Activated CD8-positive, alpha-beta memory T cell treated with anti-CD3 and anti-CD28 coated beads, Interleukin-2, amount 50 U/mL, for 1 hour (primary cell): ENCODE results near the gene DDAH2.
A peak's percentile ranks its signal among the peaks of the same experiment; 100 is the strongest.

Experiments used
- DNase-seq: peaks from one replicate; pipeline ENCODE4 v3.0.0-alpha.2; 2020; ENCODE audit errors: extremely low read depth

DDAH2 gene

GRCh38 chr6:31730631-31731086 lies 1.6 kb upstream of the DDAH2 start:
- DNase-seq: no peak

DNA sequence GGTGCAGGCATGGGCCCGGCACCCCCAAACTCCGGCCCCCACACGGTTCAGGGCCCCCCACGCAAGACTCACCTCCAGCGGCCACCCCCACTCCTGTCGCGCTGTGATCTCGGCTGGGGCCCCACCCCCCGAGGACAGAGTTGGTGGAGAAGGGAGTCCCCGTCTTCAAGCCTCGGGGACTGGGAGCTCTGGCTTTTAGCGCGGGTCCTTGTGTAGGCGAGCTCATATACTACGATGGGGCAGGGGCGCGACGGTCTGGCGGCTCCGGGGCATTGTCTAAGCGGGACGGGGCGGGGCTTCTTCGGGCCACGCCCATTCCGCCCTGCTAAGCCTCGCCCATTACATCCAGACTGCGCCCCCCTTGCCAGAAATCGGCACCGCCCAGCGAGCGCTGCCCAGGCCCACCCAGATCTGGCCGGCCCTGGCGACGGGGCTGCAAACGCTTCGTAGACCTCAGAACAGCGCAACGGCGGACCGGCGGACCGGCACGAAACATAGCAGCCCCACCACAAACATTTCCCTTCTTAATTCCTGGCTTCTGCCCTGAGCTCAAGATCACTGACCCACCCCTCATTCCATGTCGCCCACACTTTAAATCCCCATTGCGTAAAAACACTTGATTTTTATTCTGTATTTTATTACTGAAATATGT lies 1.0 kb upstream of the DDAH2 start:
- no peak for DNase-seq

GRCh38 chr6:31729515-31729978 lies 448 bp upstream of the DDAH2 start:
- peak; percentile 60 for DNase-seq

DNA sequence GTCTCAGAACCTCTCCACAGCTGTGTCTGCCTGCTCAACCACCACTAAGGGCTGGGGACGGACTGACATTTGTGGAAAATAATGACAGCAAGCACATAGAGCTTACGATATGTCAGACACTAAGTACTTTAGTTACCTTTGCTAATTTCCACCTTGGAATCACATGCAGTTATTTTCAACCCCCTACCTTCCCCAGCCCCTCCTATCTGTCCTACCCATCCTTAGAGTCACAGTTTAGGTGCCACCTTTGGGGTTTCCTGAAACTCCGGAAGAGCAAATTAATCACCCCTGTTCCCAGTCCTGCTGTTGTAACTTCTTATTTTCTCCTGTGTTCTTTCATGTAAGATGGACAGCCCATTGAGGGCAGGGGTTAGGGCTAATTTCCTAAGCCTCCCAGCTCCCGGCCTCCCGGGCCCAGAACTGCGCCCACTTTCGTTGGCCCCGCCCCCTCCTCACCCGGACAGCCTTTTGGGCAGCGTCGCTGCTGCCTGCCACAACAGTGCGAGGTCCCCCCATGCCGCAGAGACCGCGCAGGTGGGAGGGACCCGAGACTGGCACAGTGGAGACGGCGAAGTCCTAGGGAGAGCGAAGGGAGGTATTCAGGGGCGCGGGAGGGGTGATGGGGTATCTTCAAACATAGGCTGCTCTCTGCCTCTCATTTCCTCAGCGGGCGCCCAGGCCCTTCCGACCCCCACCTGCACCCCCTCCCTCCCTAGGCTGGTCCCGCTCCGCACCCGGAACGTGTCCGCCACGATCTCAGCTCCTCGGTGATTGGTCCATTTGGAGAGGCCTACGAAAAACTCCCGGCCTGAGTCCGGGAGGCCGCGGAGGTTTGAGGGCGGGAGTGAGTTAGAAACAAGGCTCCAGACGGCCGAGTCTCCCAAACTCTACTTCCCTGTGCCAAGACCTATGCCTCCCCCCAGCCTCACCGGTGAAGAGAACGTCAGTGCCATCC lies 1.1 kb downstream of the DDAH2 start:
- DNase-seq: no peak

DNA sequence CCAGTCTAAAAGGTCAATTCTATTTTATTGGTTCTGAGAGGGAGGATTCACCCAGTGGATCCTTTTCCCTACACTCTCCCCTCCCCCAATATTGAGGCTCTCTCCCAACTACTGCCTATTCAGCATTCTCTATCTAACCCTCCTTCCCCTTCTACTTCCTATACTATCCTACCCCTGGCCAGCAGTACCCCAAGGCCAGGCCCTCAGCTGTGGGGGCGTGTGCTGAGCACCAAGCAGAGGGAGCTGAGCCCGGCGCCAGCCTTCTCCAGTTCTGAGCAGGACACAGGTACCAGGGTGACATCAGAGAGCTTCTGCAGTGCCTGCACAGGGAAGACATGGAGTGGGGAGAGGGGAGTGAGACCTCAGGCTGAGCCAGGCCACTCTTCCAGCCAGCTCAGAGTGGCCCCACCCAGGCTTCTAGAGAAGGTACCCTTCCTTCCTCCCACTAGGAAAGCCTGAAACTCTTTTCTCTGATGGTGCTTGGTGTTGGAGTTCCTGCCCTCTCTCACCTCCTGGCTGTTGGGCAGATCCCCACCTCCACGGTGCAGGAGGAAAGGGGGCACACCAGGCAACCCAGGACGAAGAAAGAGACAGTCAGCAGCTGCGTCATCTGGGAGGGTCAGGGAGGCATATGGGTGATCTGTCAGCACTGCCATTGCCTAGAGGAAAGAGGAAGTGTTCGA lies 1.9 kb downstream of the DDAH2 start:
- DNase-seq: no peak

DNA sequence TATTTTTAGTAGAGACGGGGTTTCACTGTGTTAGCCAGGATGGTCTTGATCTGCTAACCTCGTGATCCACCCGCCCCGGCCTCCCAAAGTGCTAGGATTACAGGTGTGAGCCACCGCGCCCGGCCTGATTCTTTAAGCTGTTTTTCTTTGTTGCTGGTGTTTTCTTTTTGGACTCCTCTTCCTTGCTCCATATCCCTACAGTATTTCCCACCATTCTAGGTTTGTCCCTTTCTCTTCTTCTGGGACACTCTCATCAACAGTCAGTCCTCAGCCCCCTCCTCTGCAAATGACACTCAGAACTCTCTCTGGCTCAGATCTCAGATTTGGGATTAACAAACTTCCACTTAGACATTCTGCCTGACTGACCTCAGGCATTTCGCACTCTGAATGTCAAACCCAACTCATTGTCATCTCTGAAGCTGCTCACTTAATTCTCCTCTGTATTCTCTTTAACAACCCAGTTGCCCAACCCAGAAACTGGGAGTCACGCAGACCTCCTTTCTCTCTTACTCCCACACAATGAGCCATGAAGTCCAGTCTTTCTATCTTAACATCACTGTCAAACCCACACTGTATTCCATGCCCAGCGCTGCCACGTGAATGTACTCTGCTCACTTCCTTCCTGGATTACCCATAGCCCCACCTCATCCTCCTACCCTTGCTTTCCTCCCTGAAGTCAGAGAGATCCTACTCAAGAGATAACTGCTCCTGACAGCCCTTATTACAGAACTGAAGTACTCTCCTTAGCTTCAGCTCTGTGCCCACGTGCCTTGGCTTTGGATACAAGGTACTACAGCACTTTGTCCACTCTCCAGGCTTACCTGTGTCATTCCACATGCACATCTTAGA lies 3.4 kb downstream of the DDAH2 start:
- DNase-seq: no peak

- no peak for DNase-seq
These were observed 5.0 kb downstream of the DDAH2 start for GRCh38 chr6:31723980-31724691.

- no peak for DNase-seq
These were observed 5.7 kb downstream of the DDAH2 start, which contains the start of gene MPIG6B for GRCh38 chr6:31723245-31723979. Gene MPIG6B, plus strand, starts transcription at chr6:31723373. Its CDS starts 11 bp downstream, at chr6:31723384.

GRCh38 chr6:31722173-31722572 lies 6.9 kb downstream of the DDAH2 start:
- no peak for DNase-seq

DNA sequence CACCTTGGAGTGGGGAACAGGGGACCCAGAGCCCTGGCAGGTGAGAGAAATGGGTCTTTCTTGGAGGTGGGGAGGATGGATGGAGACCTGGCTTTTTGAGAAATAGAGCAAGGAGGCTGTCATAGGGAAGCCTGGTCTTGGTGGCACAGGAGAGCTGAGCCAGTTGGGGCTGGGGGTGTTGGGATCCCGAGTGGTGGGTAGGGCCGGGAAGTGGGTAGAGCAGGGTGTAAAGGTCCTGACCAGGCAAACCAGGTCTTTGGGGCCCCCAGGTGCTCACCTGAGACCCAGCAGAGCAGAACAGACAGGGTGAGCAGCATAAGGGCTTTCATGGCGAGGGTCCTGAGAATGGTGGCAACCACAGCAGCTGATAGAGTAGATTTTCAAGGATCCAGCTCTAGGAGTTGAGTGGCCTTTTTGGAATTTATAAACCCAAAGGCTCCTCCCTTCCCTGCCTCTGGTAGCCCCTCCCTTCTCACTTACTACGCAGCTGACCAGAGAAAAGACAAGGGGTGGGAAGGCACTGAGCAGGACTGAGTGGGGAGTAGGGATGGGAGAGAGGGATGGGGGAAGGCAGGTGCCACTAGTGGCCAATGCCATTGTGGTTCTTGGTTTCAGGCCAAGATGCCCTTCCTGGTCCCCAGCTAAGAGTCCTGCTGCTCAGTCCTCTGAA lies 7.6 kb downstream of the DDAH2 start, which contains the start of gene LY6G6C:
Gene LY6G6C, minus strand, starts transcription at position 396 of the 670 bp plus-strand sequence. Its CDS starts 67 bp downstream, at position 329.
- DNase-seq: no peak

- DNase-seq: no peak
These were observed 8.8 kb downstream of the DDAH2 start for GRCh38 chr6:31720196-31720770.

DNA sequence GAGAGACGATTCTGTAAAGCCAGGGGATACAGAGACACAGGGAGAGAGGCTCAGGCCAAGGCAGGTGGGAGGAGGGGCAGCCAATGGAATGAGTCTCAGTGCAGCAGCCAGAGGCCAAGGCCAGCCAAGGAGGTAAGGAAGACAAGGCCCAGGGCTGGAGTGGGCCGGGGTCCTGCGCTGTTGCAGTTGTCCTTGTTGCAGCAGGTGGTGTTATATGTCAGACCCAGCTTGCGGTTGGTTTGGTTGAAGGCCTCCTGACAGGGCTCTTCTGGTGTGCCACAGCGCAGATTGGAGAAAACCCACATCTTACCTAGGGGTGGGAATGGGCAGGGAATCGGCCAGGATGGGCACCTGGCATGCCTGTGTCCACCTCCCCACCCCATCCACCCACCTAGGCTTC lies 10.1 kb downstream of the DDAH2 start:
- no peak for DNase-seq

- DNase-seq: no peak
These were observed 10.8 kb downstream of the DDAH2 start for GRCh38 chr6:31718265-31718664.

DNA sequence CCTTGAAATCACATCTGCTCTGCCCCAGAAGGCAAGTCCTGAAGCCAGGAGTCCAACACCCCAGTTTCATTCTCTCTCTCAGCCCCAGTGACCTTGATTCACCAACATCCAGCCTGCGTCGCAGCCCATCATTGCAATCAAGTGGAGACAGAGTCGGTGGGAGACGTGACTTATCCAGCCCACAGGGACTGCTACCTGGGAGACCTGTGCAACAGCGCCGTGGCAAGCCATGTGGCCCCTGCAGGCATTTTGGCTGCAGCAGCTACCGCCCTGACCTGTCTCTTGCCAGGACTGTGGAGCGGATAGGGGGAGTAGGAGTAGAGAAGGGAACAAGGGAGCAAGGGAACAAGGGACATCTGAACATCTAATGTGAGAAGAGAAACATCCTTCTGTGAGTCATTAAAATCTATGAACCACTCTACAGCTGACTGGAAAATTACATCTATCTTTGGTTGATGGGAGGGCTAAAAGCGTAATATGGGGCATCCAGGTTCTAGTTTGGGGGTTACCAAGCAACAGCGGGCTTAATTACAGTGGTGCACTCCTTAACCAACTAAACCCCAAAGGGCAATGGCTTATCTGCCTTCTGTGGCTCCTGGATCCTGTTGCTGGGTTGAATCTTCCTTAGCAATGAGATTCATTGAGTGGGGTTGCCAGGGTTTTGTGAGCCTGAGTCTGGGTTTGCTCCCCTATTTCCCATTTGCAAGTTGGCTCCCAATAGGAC lies 11.4 kb downstream of the DDAH2 start:
- DNase-seq: no peak

- no peak for DNase-seq
These were observed 13.8 kb downstream of the DDAH2 start, which contains the start of gene LY6G6D for GRCh38 chr6:31715022-31715958. Gene LY6G6D, plus strand, starts transcription at chr6:31715348. Its CDS starts 8 bp downstream, at chr6:31715356.

- DNase-seq: no peak
These were observed 15.0 kb downstream of the DDAH2 start for GRCh38 chr6:31713991-31714684.
